Neuronal stem cell (in vitro differentiated cells): ENCODE measurements around the gene ITPR1.

Source experiments
- DNase-seq: peaks from one replicate; pipeline ENCODE4 v3.0.0-alpha.2; 2013; ENCODE audit warnings: low spot score
- H2AFZ ChIP-seq: one replicate; pipeline ENCODE4 v1.6.1; 2013; ENCODE audit warnings: mild to moderate bottlenecking, low read length, inconsistent platforms
- H2AK5ac ChIP-seq: 2 replicates; pipeline ENCODE4 v1.6.1; 2013; ENCODE audit warnings: low read depth, mild to moderate bottlenecking, inconsistent platforms, low read length, moderate library complexity, mixed read lengths
- H2BK120ac ChIP-seq: 2 replicates; pipeline ENCODE4 v1.6.1; 2013; ENCODE audit warnings: low read depth, mild to moderate bottlenecking, inconsistent platforms, low read length, moderate library complexity, mixed read lengths
- H2BK12ac ChIP-seq: one replicate; pipeline ENCODE4 v1.6.1; 2013; ENCODE audit warnings: low read length, inconsistent platforms
- H2BK15ac ChIP-seq: 2 replicates; pipeline ENCODE4 v1.6.1; 2013; ENCODE audit warnings: mild to moderate bottlenecking, low read length, inconsistent platforms, mixed read lengths
- H2BK5ac ChIP-seq: one replicate; pipeline ENCODE4 v1.6.1; 2013; ENCODE audit warnings: inconsistent platforms, mild to moderate bottlenecking, low read length, moderate library complexity
- H3K14ac ChIP-seq: one replicate; pipeline ENCODE4 v1.6.1; 2013; ENCODE audit warnings: low read length, inconsistent platforms
- H3K18ac ChIP-seq: 2 replicates; pipeline ENCODE4 v1.6.1; 2013; ENCODE audit warnings: low read length, inconsistent platforms
- H3K23ac ChIP-seq: 2 replicates; pipeline ENCODE4 v1.6.1; 2013; ENCODE audit warnings: low read depth, mild to moderate bottlenecking, mixed read lengths, low read length, inconsistent platforms; ENCODE audit not compliant: poor library complexity
- H3K27ac ChIP-seq: replicated peaks from 3 replicates; pipeline ENCODE4 v1.5.1; 2013; ENCODE audit warnings: low read length, inconsistent platforms
- H3K27me3 ChIP-seq, 3 experiments: 2 replicates each; pipeline ENCODE4 v1.6.1; 2013; ENCODE audit warnings: low read length in 3 of 3, mild to moderate bottlenecking in 2 of 3, inconsistent platforms in 1 of 3, low read depth in 1 of 3, mixed read lengths in 1 of 3, moderate library complexity in 1 of 3; ENCODE audit not compliant: control insufficient read depth in 3 of 3, insufficient read depth in 3 of 3
- H3K36me3 ChIP-seq, 2 donors: replicated peaks in 1 of 2; 2 replicates each; pipeline ENCODE4 v1.6.1; 2013; ENCODE audit warnings: low read length in 2 of 2; ENCODE audit not compliant: control insufficient read depth in 2 of 2, insufficient read depth in 2 of 2
- H3K4ac ChIP-seq: 2 replicates; pipeline ENCODE4 v1.6.1; 2013; ENCODE audit warnings: inconsistent platforms, mild to moderate bottlenecking, low read length, moderate library complexity
- H3K4me1 ChIP-seq, 2 donors: 1 replicate in 1 of 2; 2 replicates in 1 of 2; pipeline ENCODE4 v1.6.1; 2013; ENCODE audit warnings: low read length in 2 of 2, low read depth in 1 of 2; ENCODE audit not compliant: control insufficient read depth in 2 of 2, insufficient read depth in 1 of 2
- H3K4me2 ChIP-seq: one replicate; pipeline ENCODE4 v1.6.1; 2013; ENCODE audit warnings: mild to moderate bottlenecking, low read length, inconsistent platforms; ENCODE audit not compliant: insufficient read depth, poor library complexity, severe bottlenecking
- H3K4me3 ChIP-seq, 2 donors: 2 replicates each; pipeline ENCODE4 v1.5.1; 2013; ENCODE audit warnings: low read length in 2 of 2, mild to moderate bottlenecking in 2 of 2, inconsistent platforms in 1 of 2, moderate library complexity in 1 of 2
- H3K79me1 ChIP-seq: one replicate; pipeline ENCODE4 v1.6.1; 2013; ENCODE audit warnings: low read depth, mild to moderate bottlenecking, inconsistent platforms, low read length, moderate library complexity
- H3K9ac ChIP-seq: one replicate; pipeline ENCODE4 v1.6.1; 2013; ENCODE audit warnings: mild to moderate bottlenecking, low read depth, low read length, inconsistent platforms; ENCODE audit not compliant: poor library complexity
- H3K9me3 ChIP-seq, 2 donors: replicated peaks in 1 of 2; 2 replicates each; pipeline versions ENCODE3 to v1.6.1; 2013; ENCODE audit warnings: low read length in 2 of 2, mild to moderate bottlenecking in 2 of 2, inconsistent platforms in 1 of 2, low read depth in 1 of 2, mixed read lengths in 1 of 2, moderate library complexity in 1 of 2; ENCODE audit not compliant: control insufficient read depth in 2 of 2, insufficient read depth in 1 of 2
- H4K8ac ChIP-seq: one replicate; pipeline ENCODE4 v1.6.1; 2013; ENCODE audit warnings: low read depth, mild to moderate bottlenecking, inconsistent platforms, low read length, moderate library complexity
- H4K91ac ChIP-seq: one replicate; pipeline ENCODE4 v1.6.1; 2013; ENCODE audit warnings: low read length, low read depth, mild to moderate bottlenecking, inconsistent platforms; ENCODE audit not compliant: poor library complexity
- WGBS, 2 donors: extraction: QIAGEN DNeasy Blood & Tissue Kit; methylation state at CpG; one replicate each; pipeline ENCODE4 v1.1.7; 2013; ENCODE audit warnings: missing lambda C conversion rate in 2 of 2, mixed read lengths in 1 of 2; ENCODE audit not compliant: insufficient read length in 2 of 2, insufficient replicate concordance in 1 of 2; ENCODE audit errors: extremely low coverage in 2 of 2; 5-methylcytosine and 5-hydroxymethylcytosine counted together

ITPR1 gene

GRCh38 chr3:4882548-4882947 lies 389.4 kb downstream of the ITPR1 start:
- H3K9ac ChIP-seq = no peak overlapping the region
- no peak overlapping the region for H2BK120ac ChIP-seq
- no peak overlapping the region for H4K8ac ChIP-seq
- H3K4me2 ChIP-seq = no peak overlapping the region
- no peak overlapping the region for H3K23ac ChIP-seq
- peaks cover 3 to 4% of the 10 kb centered on the region in 2 donors for H3K4me1 ChIP-seq
- no peak overlapping the region for H2BK5ac ChIP-seq
- no peak overlapping the region for H3K27ac ChIP-seq
- no CpG with 5 or more reads among the region's 4 CpGs for whole genome bisulfite sequencing, 2 donors
- H3K9me3 ChIP-seq = no peaks in the 10 kb centered on the region
- H3K14ac ChIP-seq = no peak overlapping the region
- H2AFZ ChIP-seq = no peak overlapping the region
- H3K18ac ChIP-seq = no peak overlapping the region
- H2BK15ac ChIP-seq = no peak overlapping the region
- H3K27me3 ChIP-seq = peaks cover 0 to 2% (median 0%) of the 10 kb centered on the region in 3 experiments
- no peak overlapping the region for H2BK12ac ChIP-seq
- H3K4me3 ChIP-seq = no peak overlapping the region
- no peak overlapping the region for H4K91ac ChIP-seq
- H2AK5ac ChIP-seq = no peak overlapping the region
- no peak for DNase-seq
- H3K36me3 ChIP-seq = no peaks in the 10 kb centered on the region
- no peaks in the 10 kb centered on the region for H3K79me1 ChIP-seq
- no peak overlapping the region for H3K4ac ChIP-seq

- H3K23ac ChIP-seq = no peak overlapping the region
- no peak overlapping the region for H2BK12ac ChIP-seq
- H2AK5ac ChIP-seq = no peak overlapping the region
- no peak overlapping the region for H3K9ac ChIP-seq
- H3K9me3 ChIP-seq = no peaks in the 10 kb centered on the region
- H3K27me3 ChIP-seq = peaks cover 0 to 2% (median 0%) of the 10 kb centered on the region in 3 experiments
- H2BK5ac ChIP-seq = no peak overlapping the region
- no peaks in the 10 kb centered on the region for H3K79me1 ChIP-seq
- no peak overlapping the region for H3K4me3 ChIP-seq
- no peak overlapping the region for H2BK120ac ChIP-seq
- H4K91ac ChIP-seq = no peak overlapping the region
- no peak overlapping the region for H3K18ac ChIP-seq
- no peak overlapping the region for H2AFZ ChIP-seq
- H4K8ac ChIP-seq = no peak overlapping the region
- H3K4me2 ChIP-seq = no peak overlapping the region
- no CpG with 5 or more reads among the region's 3 CpGs for WGBS, 2 donors
- H3K27ac ChIP-seq = no peak overlapping the region
- H3K14ac ChIP-seq = no peak overlapping the region
- no peak overlapping the region for H2BK15ac ChIP-seq
- H3K36me3 ChIP-seq = no peaks in the 10 kb centered on the region
- no peak for DNase-seq
- no peak overlapping the region for H3K4ac ChIP-seq
- peaks cover 3 to 4% of the 10 kb centered on the region in 2 donors for H3K4me1 ChIP-seq
These were observed 389.9 kb downstream of the ITPR1 start for GRCh38 chr3:4883011-4883410.

GRCh38 chr3:4884888-4885287 lies 391.7 kb downstream of the ITPR1 start:
- Histone ChIP-seq H3K4me1 (peaks cover 3 to 4% of the 10 kb centered on the region in 2 donors), H3K14ac (no peak overlapping the region), H2BK120ac (no peak overlapping the region), H3K4me3 (no peak overlapping the region), H4K91ac (no peak overlapping the region), H3K23ac (no peak overlapping the region), H4K8ac (no peak overlapping the region), H2BK12ac (no peak overlapping the region), H3K4ac (no peak overlapping the region), H3K79me1 (no peaks in the 10 kb centered on the region), H3K27ac (no peak overlapping the region), H3K36me3 (no peaks in the 10 kb centered on the region), H3K9me3 (no peaks in the 10 kb centered on the region), H3K4me2 (no peak overlapping the region), H2AK5ac (no peak overlapping the region), H3K27me3 (peaks cover 0 to 2% (median 0%) of the 10 kb centered on the region in 3 experiments), H2BK5ac (no peak overlapping the region), H3K9ac (no peak overlapping the region), H2BK15ac (no peak overlapping the region), H2AFZ (no peak overlapping the region), H3K18ac (no peak overlapping the region)
- no peak for DNase-seq
- no CpG with 5 or more reads among the region's 3 CpGs for WGBS, 2 donors

DNA sequence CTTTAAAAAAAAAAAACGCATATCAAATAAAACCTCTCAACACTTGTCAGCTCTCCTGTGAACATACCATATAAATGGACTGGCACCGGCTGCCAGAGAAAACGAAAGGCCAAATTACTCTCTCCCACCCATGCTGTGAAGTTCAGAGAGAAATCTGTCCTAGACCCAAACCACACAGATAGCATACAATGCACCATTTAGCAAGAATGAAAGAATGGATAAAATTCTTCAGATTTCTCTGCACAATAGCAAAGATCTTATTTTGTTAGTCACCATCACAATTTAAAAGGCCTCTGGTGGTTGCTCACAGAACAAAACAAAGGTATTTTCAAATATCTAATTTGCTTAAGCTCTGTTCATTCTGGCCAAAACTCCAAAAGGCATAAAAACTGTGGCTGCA lies 392.2 kb downstream of the ITPR1 start:
- Histone ChIP-seq H3K27me3 (peaks cover 0 to 2% (median 0%) of the 10 kb centered on the region in 3 experiments), H2BK120ac (no peak overlapping the region), H3K27ac (no peak overlapping the region), H3K4me3 (no peak overlapping the region), H2BK12ac (no peak overlapping the region), H3K9ac (no peak overlapping the region), H2BK15ac (no peak overlapping the region), H3K4ac (no peak overlapping the region), H4K91ac (no peak overlapping the region), H2BK5ac (no peak overlapping the region), H2AK5ac (no peak overlapping the region), H3K4me1 (peaks cover 3 to 4% of the 10 kb centered on the region in 2 donors), H4K8ac (no peak overlapping the region), H3K36me3 (no peaks in the 10 kb centered on the region), H3K23ac (no peak overlapping the region), H3K79me1 (no peaks in the 10 kb centered on the region), H3K18ac (no peak overlapping the region), H2AFZ (no peak overlapping the region), H3K4me2 (no peak overlapping the region), H3K14ac (no peak overlapping the region), H3K9me3 (no peaks in the 10 kb centered on the region)
- DNase-seq = no peak
- WGBS, 2 donors = no CpG with 5 or more reads among the region's 3 CpGs
